GM12878 (cell line): Measurements from ENCODE around the gene CSHL1. TPM values are rescaled to one million over a fixed set of nuclear protein-coding genes. Genes with fewer than 3 reads are reported as not detected.

ENCODE experiments used
- ATAC-seq: fragments of 200-7000 bp; cut with Tn5 transposase; 3 replicates; pipeline ENCODE4 v1.9.1; 2020; ENCODE audit warnings: mild to moderate bottlenecking, moderate library complexity
- BruUV-seq: library from RNA; stranded (reverse); fragments of 400-500 nt; replicated peaks from 2 replicates; lab custom pipeline; 2021; lab: Mats Ljungman, UMichigan
- CTCF ChIA-PET: fragments of 300-600 bp; sonication (Branson Sonifier 250); formaldehyde crosslinking; extraction: SDS; loops from one replicate; lab custom pipeline; 2021; ENCODE audit warnings: inconsistent platforms; lab: Yijun Ruan, JAX
- POLR2A ChIA-PET: fragments of 350-600 bp; formaldehyde crosslinking; extraction: SDS; loops from one replicate; lab custom pipeline; 2021; ENCODE audit warnings: inconsistent platforms; lab: Charles Lee
- RAD21 ChIA-PET: fragments of 300-600 bp; sonication (Branson Sonifier 250); formaldehyde crosslinking; loops from one replicate; lab custom pipeline; 2023; ENCODE audit warnings: antibody characterized with exemption; ENCODE audit not compliant: unreplicated experiment; lab: Charles Lee
- SMC1A ChIA-PET: fragments of 300-600 bp; sonication (Branson Sonifier 250); formaldehyde crosslinking; loops from one replicate; lab custom pipeline; 2023; ENCODE audit not compliant: unreplicated experiment, uncharacterized antibody; lab: Charles Lee
- DNase-seq: peaks from one replicate; pipeline ENCODE4 v3.0.0-alpha.2; 2011; ENCODE audit warnings: low read depth, low spot score
- FAIRE-seq: peaks from 3 replicates; lab custom pipeline; 2011; peaks lifted over from hg19 to GRCh38; lab: Jason Lieb, UNC
- H2AFZ ChIP-seq: 2 replicates; pipeline ENCODE4 v1.6.0; 2011; ENCODE audit warnings: low read depth, low read length, control low read depth; ENCODE audit not compliant: control insufficient read depth
- H3K27ac ChIP-seq: 2 replicates; pipeline ENCODE4 v1.5.1; 2011; ENCODE audit warnings: control low read depth; ENCODE audit not compliant: control insufficient read depth, insufficient read depth
- H3K27me3 ChIP-seq, 2 experiments: replicated peaks in 1 of 2; 2 replicates each; pipeline versions ENCODE4 v1.6.0 to v1.6.1; 2011; ENCODE audit warnings: low read length in 1 of 2; ENCODE audit not compliant: control insufficient read depth in 2 of 2, insufficient read depth in 2 of 2
- H3K36me3 ChIP-seq, 2 experiments: 2 replicates each; pipeline ENCODE4 v1.5.1; 2011; ENCODE audit warnings: low read length in 1 of 2; ENCODE audit not compliant: control insufficient read depth in 2 of 2, insufficient read depth in 2 of 2
- H3K4me1 ChIP-seq: 2 replicates; pipeline ENCODE4 v1.6.1; 2011; ENCODE audit warnings: mild to moderate bottlenecking, low read length, moderate library complexity, mixed read lengths; ENCODE audit not compliant: control insufficient read depth, insufficient read depth
- H3K4me2 ChIP-seq: 2 replicates; pipeline ENCODE4 v1.6.0; 2011; ENCODE audit warnings: control low read depth; ENCODE audit not compliant: control insufficient read depth, insufficient read depth
- H3K4me3 ChIP-seq: fragments of 200-600 bp; sonication (generic); 2 replicates; pipeline ENCODE4 v1.5.1; 2016
- H3K79me2 ChIP-seq: 2 replicates; pipeline ENCODE4 v1.6.0; 2011; ENCODE audit warnings: low read length; ENCODE audit not compliant: control insufficient read depth, insufficient read depth
- H3K9ac ChIP-seq: 2 replicates; pipeline ENCODE4 v1.8.0; 2011; ENCODE audit warnings: low read length, control low read depth, mixed read lengths; ENCODE audit not compliant: control insufficient read depth, insufficient read depth
- H3K9me3 ChIP-seq: replicated peaks from 3 replicates; pipeline ENCODE4 v1.5.1; 2011; ENCODE audit warnings: mild to moderate bottlenecking, low read length; ENCODE audit not compliant: control insufficient read depth, insufficient read depth
- H4K20me1 ChIP-seq: 2 replicates; pipeline ENCODE4 v1.6.0; 2011; ENCODE audit not compliant: control insufficient read depth, insufficient read depth
- CBFB ChIP-seq: IDR thresholded peaks from 2 replicates; pipeline ENCODE4 v1.6.1; 2016; ENCODE audit warnings: antibody characterized with exemption, low read depth
- CBX5 ChIP-seq: sonication (generic); IDR thresholded peaks from 2 replicates; pipeline ENCODE4 v1.6.1; 2016; ENCODE audit warnings: low read depth, moderate library complexity, mild to moderate bottlenecking, inconsistent platforms
- CUX1 ChIP-seq: IDR thresholded peaks from 2 replicates; pipeline ENCODE4 v1.6.1; 2012; ENCODE audit warnings: improper control_type of control experiment, low read depth, low read length; ENCODE audit not compliant: insufficient replicate concordance
- IRF4 ChIP-seq: IDR thresholded peaks from 2 replicates; pipeline ENCODE4 v1.6.1; 2011; ENCODE audit warnings: low read depth, low read length
- KLF5 ChIP-seq: fragments of 450-650 bp; IDR thresholded peaks from 2 replicates; pipeline ENCODE4 v1.6.1; 2014; ENCODE audit warnings: mild to moderate bottlenecking; ENCODE audit not compliant: partially characterized antibody
- LARP7 ChIP-seq: fragments of 450-650 bp; IDR thresholded peaks from 2 replicates; pipeline ENCODE4 v1.6.1; 2017; ENCODE audit warnings: mild to moderate bottlenecking
- MXI1 ChIP-seq: fragments of 150-350 bp; IDR thresholded peaks from 2 replicates; pipeline ENCODE4 v1.6.1; 2011; ENCODE audit warnings: low read depth, mild to moderate bottlenecking, inconsistent platforms, low read length, improper control_type of control experiment
- NR2C2 ChIP-seq: IDR thresholded peaks from 2 replicates; pipeline ENCODE4 v1.6.1; 2011; ENCODE audit warnings: borderline replicate concordance, low read depth; ENCODE audit not compliant: control insufficient read depth, insufficient read length
- PML ChIP-seq: IDR thresholded peaks from 2 replicates; pipeline ENCODE4 v1.6.1; 2012; ENCODE audit warnings: low read length, inconsistent platforms
- POLR2AphosphoS2 ChIP-seq: IDR thresholded peaks from 2 replicates; pipeline ENCODE4 v1.6.1; 2011; ENCODE audit warnings: low read depth, mild to moderate bottlenecking, low read length, improper control_type of control experiment, moderate library complexity
- POU2F2 ChIP-seq: IDR thresholded peaks from 3 replicates; pipeline ENCODE4 v1.6.1; 2011; ENCODE audit warnings: low read depth, mild to moderate bottlenecking, low read length, borderline replicate concordance
- RBBP5 ChIP-seq: fragments of 200-600 bp; sonication (generic); conservative IDR thresholded peaks from 2 replicates; pipeline ENCODE4 v1.6.1; 2016
- RFX5 ChIP-seq: IDR thresholded peaks from 2 replicates; pipeline ENCODE4 v1.6.1; 2011; ENCODE audit warnings: low read depth, low read length, improper control_type of control experiment
- RUNX3 ChIP-seq: IDR thresholded peaks from 2 replicates; pipeline ENCODE4 v1.6.1; 2012; ENCODE audit warnings: low read length, inconsistent platforms
- SMAD1 ChIP-seq: fragments of 450-650 bp; IDR thresholded peaks from 2 replicates; pipeline ENCODE4 v1.6.1; 2018; ENCODE audit warnings: mild to moderate bottlenecking, low read depth; ENCODE audit not compliant: partially characterized antibody
- SUPT20H ChIP-seq: IDR thresholded peaks from 2 replicates; pipeline ENCODE4 v1.6.1; 2011; ENCODE audit warnings: low read depth, mild to moderate bottlenecking, low read length, moderate library complexity, borderline replicate concordance; ENCODE audit not compliant: control insufficient read depth
- WGBS: methylation state at CpG from one replicate; pipeline ENCODE4 v1.1.6; 2016; ENCODE audit warnings: low lambda C conversion rate; ENCODE audit not compliant: insufficient replicate concordance, insufficient coverage; ENCODE audit errors: missing lambda C conversion rate; 5-methylcytosine and 5-hydroxymethylcytosine counted together
- in situ Hi-C: fragments of 300-500 bp; cut with MboI; formaldehyde crosslinking; loops from 9 replicates; pipeline ENCODE4 v1.14.3; 2018; ENCODE audit warnings: mixed read lengths
- intact Hi-C: fragments of 100-400 bp; cut with micrococcal nuclease; formaldehyde crosslinking; loops from one replicate; pipeline ENCODE4 v1.14.2; 2022; ENCODE audit not compliant: unreplicated experiment
- polyA plus RNA-seq, 11 experiments: library from polyadenylated mRNA; depleted of rRNA in 4 of 11; unstranded in 6 of 11; stranded (reverse) in 5 of 11; fragments of >200 nt; fragmentation: Nextera tagmentation in 4 of 11; fragmentation: Illumina TruSeq in 1 of 11; extraction: Ambion mirVana in 4 of 11; extraction: Trizol in 1 of 11; gene quantifications; 1 replicate in 1 of 11; 2 replicates in 10 of 11; pipeline versions ENCODE4 v1.2.1 to v1.2.3, GENCODE V29; 2011 to 2016; ENCODE audit warnings: inconsistent platforms in 2 of 11, missing spikeins in 2 of 11, low read depth in 1 of 11
- total RNA-seq, 4 experiments: library from RNA; depleted of rRNA in 3 of 4; stranded (reverse); fragments of >200 nt in 3 of 4; fragmentation: Illumina TruSeq in 1 of 4; extraction: Trizol in 1 of 4; gene quantifications; 2 replicates each; pipeline versions ENCODE4 v1.2.1 to v1.2.3, GENCODE V29; 2013 to 2021

The CSHL1 gene
- total and polyA plus RNA-seq, 10 of the 15 experiments (the other 5 are each of a cell fraction or from before 2014, with no cell fraction given), result not detected

GRCh38 chr17:63934183-63935112 lies 23.4 kb upstream of the CSHL1 start:
- Histone ChIP-seq H3K4me3 (no peak overlapping the region), H3K9me3 (no peaks in the 10 kb centered on the region), H2AFZ (no peak overlapping the region), H3K36me3 (0 out of 4 replicates have a peak, but pooled peaks cover 0 to 2% of the 10 kb centered on the region in 2 experiments), H3K4me1 (peaks cover 24% of the 10 kb centered on the region), H3K4me2 (no peak overlapping the region), H3K27ac (no peak overlapping the region), H3K27me3 (no peaks in the 10 kb centered on the region), H3K9ac (no peak overlapping the region), H4K20me1 (no peaks in the 10 kb centered on the region), H3K79me2 (peaks cover 28% of the 10 kb centered on the region)
- in situ Hi-C loops, result no loop called here
- 79% methylated on average over 20 of the region's 21 CpGs for WGBS
- ChIA-PET RAD21 (interaction anchor here (1.1 to 9.0 kb wide), 5 partner anchors 12 to 91 kb away, joined by 3 to 130 read pairs (median 9); partner anchors contain the start of gene GH1), SMC1A (interaction anchor here (7.6 to 9.0 kb wide), 2 partner anchors 12 to 14 kb away, joined by 68 to 111 read pairs; partner anchors contain the start of gene GH1), CTCF (interaction anchor here (1.5 to 8.7 kb wide), 5 partner anchors 12 to 90 kb away, joined by 3 to 153 read pairs (median 56); partner anchors contain the start of gene GH1), POLR2A (interaction anchor here (1.5 to 5.9 kb wide), 2 partner anchors 8 to 12 kb away, joined by 4 to 68 read pairs; no protein-coding TSS in a partner anchor)
- DNase-seq (no peak), FAIRE-seq (no peak), ATAC-seq (no peak)
- intact Hi-C loops, result no loop called here
- BruUV-seq, result no TSS peak
- no peak for TF ChIP-seq PML
- no peak for TF ChIP-seq SUPT20H
- no peak for TF ChIP-seq RBBP5
- no peak for TF ChIP-seq MXI1
- TF ChIP-seq KLF5, result no peak
- no peak for TF ChIP-seq LARP7
- TF ChIP-seq CBX5, result no peak
- no peak for TF ChIP-seq RUNX3
- no peak for TF ChIP-seq CBFB
- no peak for TF ChIP-seq IRF4
- no peak for TF ChIP-seq CUX1
- no peak for TF ChIP-seq POU2F2
- TF ChIP-seq RFX5, result no peak
- TF ChIP-seq SMAD1, result no peak
- TF ChIP-seq POLR2AphosphoS2, result no peak
- TF ChIP-seq NR2C2, result no peak
